MCF 10A (cell line): ENCODE measurements around the gene CENPX. TPM values are rescaled to one million over a fixed set of nuclear protein-coding genes. Genes with fewer than 3 reads are reported as not detected.

Experiments used
- BruUV-seq: library from RNA; stranded (reverse); fragments of 400-500 nt; replicated peaks from 2 replicates; lab custom pipeline; 2021; lab: Mats Ljungman, UMichigan
- CTCF ChIA-PET: fragments of 300-600 bp; sonication (Branson Sonifier 250); formaldehyde crosslinking; extraction: SDS; loops from one replicate; lab custom pipeline; 2021; ENCODE audit warnings: antibody characterized with exemption, inconsistent platforms; lab: Yijun Ruan, JAX
- POLR2A ChIA-PET: fragments of 300-600, 350-650 bp; sonication (Branson Sonifier 250); formaldehyde crosslinking; extraction: SDS; loops from one replicate; lab custom pipeline; 2020; ENCODE audit warnings: antibody characterized with exemption, inconsistent platforms; lab: Yijun Ruan, JAX
- DNase-seq: peaks from one replicate; pipeline ENCODE4 v3.0.0-alpha.2; 2018; ENCODE audit not compliant: unreplicated experiment
- H3K27ac Mint-ChIP-seq: one replicate; pipeline ENCODE4 v1.8.0; 2022; ENCODE audit warnings: mild to moderate bottlenecking, low read depth, mixed read lengths; ENCODE audit not compliant: unreplicated experiment
- H3K27me3 Mint-ChIP-seq: one replicate; pipeline ENCODE4 v1.8.0; 2022; ENCODE audit warnings: mixed read lengths; ENCODE audit not compliant: insufficient read depth, unreplicated experiment
- H3K36me3 Mint-ChIP-seq: one replicate; pipeline ENCODE4 v1.8.0; 2022; ENCODE audit warnings: mild to moderate bottlenecking, moderate library complexity, mixed read lengths; ENCODE audit not compliant: insufficient read depth, unreplicated experiment
- H3K4me1 Mint-ChIP-seq: one replicate; pipeline ENCODE4 v1.8.0; 2022; ENCODE audit warnings: mixed read lengths; ENCODE audit not compliant: insufficient read depth, unreplicated experiment
- H3K4me3 Mint-ChIP-seq: one replicate; pipeline ENCODE4 v1.8.0; 2022; ENCODE audit warnings: mild to moderate bottlenecking, moderate library complexity, mixed read lengths; ENCODE audit not compliant: unreplicated experiment
- H3K9me3 Mint-ChIP-seq: one replicate; pipeline ENCODE4 v1.8.0; 2022; ENCODE audit warnings: mixed read lengths; ENCODE audit not compliant: unreplicated experiment
- CTCF ChIP-seq: fragments of 200-600 bp; IDR thresholded peaks from one replicate; pipeline ENCODE4 v1.8.0; 2022; ENCODE audit warnings: antibody characterized with exemption, mild to moderate bottlenecking; ENCODE audit not compliant: unreplicated experiment
- intact Hi-C: fragments of 100-400 bp; cut with micrococcal nuclease; formaldehyde crosslinking; loops from 2 replicates; pipeline ENCODE4 v1.14.1; 2022
- total RNA-seq: library from RNA; stranded (reverse); gene quantifications from 2 replicates; pipeline ENCODE4 v1.2.3, GENCODE V29; 2022

CENPX gene
- total RNA-seq, 1 experiment from 2014 or later, result 35.6 TPM

- no peaks in the 10 kb centered on the region for H3K9me3 Mint-ChIP-seq
- no peak for TF ChIP-seq CTCF
- H3K36me3 Mint-ChIP-seq, result peaks cover 10% of the 10 kb centered on the region
- ChIA-PET CTCF (interaction anchor here (0.9 to 1.0 kb wide), 2 partner anchors 25 to 35 kb away, joined by 3 read pairs; no protein-coding TSS in a partner anchor), POLR2A (no interaction called here)
- H3K27me3 Mint-ChIP-seq, result no peaks in the 10 kb centered on the region
- no peak overlapping the region for H3K4me3 Mint-ChIP-seq
- peaks cover 13% of the 10 kb centered on the region for H3K4me1 Mint-ChIP-seq
- H3K27ac Mint-ChIP-seq, result no peak overlapping the region
- intact Hi-C loops, result no loop called here
- DNase-seq, result no peak
- no TSS peak for BruUV-seq
Observed at GRCh38 chr17:81994593-81995462, 27.9 kb downstream of the CENPX start.

GRCh38 chr17:81993729-81994592 lies 28.7 kb downstream of the CENPX start:
- POLR2A ChIA-PET, result interaction anchor here (0.6 kb wide), 1 partner anchor 144 kb away, joined by 5 read pairs; no protein-coding TSS in a partner anchor

GRCh38 chr17:81992306-81993102 lies 30.2 kb downstream of the CENPX start:
- no peak for TF ChIP-seq CTCF
- H3K4me3 Mint-ChIP-seq, result peak overlapping the region; percentile 56
- no peaks in the 10 kb centered on the region for H3K27me3 Mint-ChIP-seq
- ChIA-PET POLR2A (interaction anchor here (0.6 to 2.7 kb wide), 11 partner anchors 11 to 76 kb away, joined by 3 to 55 read pairs (median 10); partner anchors contain the start of genes CENPX, LRRC45 and MAFG), CTCF (interaction anchor here (0.8 to 2.0 kb wide), 3 partner anchors 10 to 33 kb away, joined by 3 to 15 read pairs (median 5); partner anchors contain the start of gene NOTUM)
- peaks cover 18% of the 10 kb centered on the region for H3K36me3 Mint-ChIP-seq
- BruUV-seq, result no TSS peak
- peaks cover 13% of the 10 kb centered on the region for H3K4me1 Mint-ChIP-seq
- no peaks in the 10 kb centered on the region for H3K9me3 Mint-ChIP-seq
- intact Hi-C loops, result no loop called here
- no peak for DNase-seq
- H3K27ac Mint-ChIP-seq, result peak overlapping the region; percentile 31

More at GRCh38 chr17:81993729-81994592, 28.7 kb downstream of the CENPX start:
- no peak for TF ChIP-seq CTCF
- DNase-seq, result no peak
- intact Hi-C loops, result no loop called here
- no peak overlapping the region for H3K4me3 Mint-ChIP-seq
- H3K27me3 Mint-ChIP-seq, result no peaks in the 10 kb centered on the region
- BruUV-seq, result no TSS peak
- H3K9me3 Mint-ChIP-seq, result no peaks in the 10 kb centered on the region
- H3K27ac Mint-ChIP-seq, result no peak overlapping the region
- H3K36me3 Mint-ChIP-seq, result peaks cover 10% of the 10 kb centered on the region
- CTCF ChIA-PET, result interaction anchor here (1.0 kb wide), 1 partner anchor 26 kb away, joined by 3 read pairs; no protein-coding TSS in a partner anchor
- peaks cover 13% of the 10 kb centered on the region for H3K4me1 Mint-ChIP-seq
